Sigmoid colon (tissue), 4 donors: ENCODE results near the gene CDK14.

Experiments
- CTCF ChIP-seq, 4 experiments: fragments of 450-650 bp in 3 of 4; fragments of 200-600 bp in 1 of 4; IDR thresholded peaks; one replicate each; pipeline ENCODE4 v1.5.1; 2016 to 2019; ENCODE audit warnings: antibody characterized with exemption in 4 of 4, mild to moderate bottlenecking in 3 of 4, moderate library complexity in 2 of 4
- EP300 ChIP-seq, 4 donors: sonication (generic); formaldehyde crosslinking; IDR thresholded peaks; one replicate each; pipeline ENCODE4 v1.6.1; 2017; ENCODE audit warnings: antibody characterized with exemption in 4 of 4
- POLR2A ChIP-seq, 2 donors: fragments of 450-650 bp; IDR thresholded peaks; one replicate each; pipeline ENCODE4 v1.6.1; 2016; ENCODE audit warnings: antibody characterized with exemption in 2 of 2, mild to moderate bottlenecking in 2 of 2, moderate library complexity in 2 of 2
- POLR2AphosphoS5 ChIP-seq, 4 donors: sonication (generic); formaldehyde crosslinking; IDR thresholded peaks; one replicate each; pipeline ENCODE4 v1.6.1; 2017; ENCODE audit warnings: antibody characterized with exemption in 4 of 4

- no peak for TF ChIP-seq CTCF (IDR thresholded peaks at IDR 0.05)
- no peak for TF ChIP-seq POLR2AphosphoS5 (IDR thresholded peaks at IDR 0.05)
- TF ChIP-seq EP300 (IDR thresholded peaks at IDR 0.05), result no peak
- TF ChIP-seq POLR2A (IDR thresholded peaks at IDR 0.05), result no peak
Measured at GRCh38 chr7:91043186-91043585, 447.1 kb downstream of the CDK14 start.
